Astrocyte (in vitro differentiated cells and primary cell): ENCODE data around the gene BCAR1.
"Not testable (repeated sequence)": the region's sequence is repeated elsewhere in the genome, so short reads cannot be mapped to it uniquely, and the experiment has no call there.

Experiments
- CTCF ChIP-seq: IDR thresholded peaks from 2 replicates; pipeline ENCODE4 v1.5.1; 2011; ENCODE audit warnings: low read depth, mild to moderate bottlenecking, inconsistent platforms, low read length, moderate library complexity; ENCODE audit not compliant: insufficient read depth
- EZH2 ChIP-seq: IDR thresholded peaks from 2 replicates; pipeline ENCODE4 v1.6.1; 2012; ENCODE audit warnings: mild to moderate bottlenecking, low read length, inconsistent platforms; ENCODE audit not compliant: insufficient read depth

DNA sequence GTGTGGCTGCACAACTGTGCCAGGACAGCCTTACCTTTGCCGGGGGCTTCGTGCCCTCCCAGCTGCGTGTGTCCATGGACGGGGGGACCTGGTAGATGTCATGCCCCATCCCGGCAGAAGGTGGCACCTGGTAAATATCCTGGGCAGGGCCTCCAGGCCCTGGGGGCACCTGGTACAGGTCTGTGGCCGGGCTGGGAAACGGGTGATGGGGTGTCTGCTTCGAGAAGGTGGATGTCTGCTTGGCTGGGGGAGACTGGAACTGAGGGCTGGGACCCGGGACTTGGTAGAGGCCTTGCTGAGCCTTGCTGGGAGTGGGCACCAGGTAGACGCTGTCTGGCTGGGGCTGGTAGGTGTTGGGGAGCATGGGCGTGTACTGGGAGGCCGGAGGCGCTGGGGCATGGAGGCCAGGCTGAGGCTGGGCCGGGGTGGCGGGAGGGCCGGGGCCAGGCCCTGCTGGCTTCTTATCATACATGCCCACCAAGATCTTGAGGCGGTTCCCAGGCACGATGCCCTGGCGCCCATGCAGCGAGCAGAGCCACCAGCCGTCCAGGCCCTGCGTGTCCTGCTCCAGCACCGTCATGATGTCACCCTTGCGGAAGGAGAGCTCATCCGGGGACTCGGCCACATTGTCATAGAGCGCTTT is 8.9 kb downstream of the BCAR1 start:
- TF ChIP-seq CTCF, EZH2: not testable (repeated sequence)
